ENCODE data around the gene LCN10.

LCN10 gene

DNA sequence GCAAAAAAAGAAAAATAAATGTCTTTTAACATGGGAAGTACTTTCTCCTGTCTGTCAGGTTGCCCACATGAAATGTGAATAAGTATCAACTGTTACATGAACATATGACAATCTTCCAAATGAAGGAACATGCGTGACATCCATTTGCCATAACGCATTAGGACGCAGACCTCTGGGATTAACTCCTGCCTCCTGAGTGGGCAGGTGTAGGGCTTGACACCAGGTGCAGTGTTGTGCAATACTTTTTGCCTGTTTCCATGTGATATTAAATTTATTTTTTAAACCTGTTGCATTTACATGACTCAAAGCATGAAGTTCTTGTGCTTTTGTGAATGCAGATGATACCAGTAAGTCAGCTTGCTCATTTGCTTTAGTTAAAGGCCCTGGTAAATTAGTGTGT, 39.7 kb upstream of the LCN10 start:
- H3K4me2 ChIP-seq (ENCODE audit: insufficient read depth, low read length), result no peak overlapping the region
- DNase-seq (no peak), ATAC-seq (ENCODE audit: insufficient read depth, low read depth) (no peak)
- peaks cover 2% of the 10 kb centered on the region for H3K4me1 ChIP-seq (ENCODE audit: insufficient read depth, low read length)
- H3K27ac ChIP-seq (ENCODE audit: low read length), result no peak overlapping the region
- no peaks in the 10 kb centered on the region for H3K9me3 ChIP-seq (ENCODE audit: insufficient read depth, low read length, severe bottlenecking)
- peaks cover 12% of the 10 kb centered on the region for H3K27me3 ChIP-seq (ENCODE audit: insufficient read depth, low read length, poor library complexity)
- H2AFZ ChIP-seq (ENCODE audit: low read depth, low read length), result no peak overlapping the region
- H3K79me2 ChIP-seq (ENCODE audit: insufficient read depth, low read length), result no peaks in the 10 kb centered on the region
- no peaks in the 10 kb centered on the region for H3K36me3 ChIP-seq (ENCODE audit: insufficient read depth, low read length)
- H3K4me3 ChIP-seq (ENCODE audit: low read depth in 1 of 2, low read length in 2 of 2), result no peak overlapping the region
- H4K20me1 ChIP-seq (ENCODE audit: insufficient read depth, low read length), result no peaks in the 10 kb centered on the region
- H3K9ac ChIP-seq (ENCODE audit: low read depth, low read length), result no peak overlapping the region
- TF ChIP-seq EZH2 (IDR thresholded peaks at IDR 0.05; ENCODE audit: borderline replicate concordance, low read depth, low read length, severe bottlenecking) (no peak), CTCF (IDR thresholded peaks at IDR 0.05; ENCODE audit: borderline replicate concordance, extremely low read depth, low read length, poor library complexity, severe bottlenecking) (no peak)

DNA sequence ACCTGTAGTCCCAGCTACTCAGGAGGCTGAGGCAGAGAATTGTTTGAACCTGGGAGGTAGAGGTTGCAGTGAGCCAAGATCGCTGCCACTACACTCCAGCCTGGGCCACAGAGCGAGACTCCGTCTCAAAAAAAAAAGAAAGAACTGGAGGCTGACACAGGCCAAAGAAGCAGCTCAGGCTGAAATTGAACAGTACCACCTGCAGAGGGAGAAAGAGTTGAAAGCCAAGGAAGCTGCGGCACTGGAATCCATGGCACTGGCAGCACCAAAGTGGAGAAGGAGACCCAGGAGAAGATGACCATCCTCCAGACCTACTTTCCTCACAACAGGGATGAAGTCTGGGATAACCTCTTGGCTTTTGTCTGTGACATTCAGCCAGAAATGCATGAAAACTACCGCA, 37.1 kb upstream of the LCN10 start:
- DNase-seq (no peak), ATAC-seq (ENCODE audit: insufficient read depth, low read depth) (no peak)
- Histone ChIP-seq H3K27ac (ENCODE audit: low read length) (no peak overlapping the region), H2AFZ (ENCODE audit: low read depth, low read length) (no peak overlapping the region), H3K27me3 (ENCODE audit: insufficient read depth, low read length, poor library complexity) (peaks cover 12% of the 10 kb centered on the region), H3K4me3 (ENCODE audit: low read depth in 1 of 2, low read length in 2 of 2) (no peak overlapping the region), H4K20me1 (ENCODE audit: insufficient read depth, low read length) (no peaks in the 10 kb centered on the region), H3K4me1 (ENCODE audit: insufficient read depth, low read length) (no peaks in the 10 kb centered on the region), H3K9ac (ENCODE audit: low read depth, low read length) (no peak overlapping the region), H3K4me2 (ENCODE audit: insufficient read depth, low read length) (no peak overlapping the region), H3K36me3 (ENCODE audit: insufficient read depth, low read length) (no peaks in the 10 kb centered on the region), H3K79me2 (ENCODE audit: insufficient read depth, low read length) (no peaks in the 10 kb centered on the region), H3K9me3 (ENCODE audit: insufficient read depth, low read length, severe bottlenecking) (no peaks in the 10 kb centered on the region)
- no peak for TF ChIP-seq CTCF (IDR thresholded peaks at IDR 0.05; ENCODE audit: borderline replicate concordance, extremely low read depth, low read length, poor library complexity, severe bottlenecking)

DNA sequence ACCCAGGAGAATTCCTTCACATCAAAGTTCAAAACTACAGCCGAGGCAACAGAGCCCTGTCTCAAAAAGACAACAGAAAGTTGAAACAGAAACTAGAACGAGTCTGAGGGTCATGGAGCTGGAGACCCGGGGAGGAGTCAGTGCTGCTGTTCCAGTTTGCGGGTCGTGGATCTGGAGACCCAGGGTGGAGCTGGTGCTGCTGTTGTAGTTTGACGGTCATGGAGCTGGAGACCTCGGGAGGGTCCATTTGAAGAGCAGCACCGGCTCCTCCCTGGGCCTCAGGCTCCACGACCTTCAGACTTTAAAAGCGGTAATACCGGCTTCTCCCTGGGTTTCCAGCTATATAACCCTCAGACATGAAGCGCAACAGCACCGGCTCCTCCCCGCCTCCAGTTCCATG, 34.6 kb upstream of the LCN10 start:
- Histone ChIP-seq H3K4me3 (ENCODE audit: low read depth in 1 of 2, low read length in 2 of 2) (no peak overlapping the region), H3K9ac (ENCODE audit: low read depth, low read length) (no peak overlapping the region), H3K36me3 (ENCODE audit: insufficient read depth, low read length) (no peaks in the 10 kb centered on the region), H3K9me3 (ENCODE audit: insufficient read depth, low read length, severe bottlenecking) (peaks cover 8% of the 10 kb centered on the region), H3K4me1 (ENCODE audit: insufficient read depth, low read length) (no peaks in the 10 kb centered on the region), H3K27me3 (ENCODE audit: insufficient read depth, low read length, poor library complexity) (peaks cover 12% of the 10 kb centered on the region), H2AFZ (ENCODE audit: low read depth, low read length) (no peak overlapping the region), H3K27ac (ENCODE audit: low read length) (no peak overlapping the region), H4K20me1 (ENCODE audit: insufficient read depth, low read length) (no peaks in the 10 kb centered on the region), H3K4me2 (ENCODE audit: insufficient read depth, low read length) (no peak overlapping the region), H3K79me2 (ENCODE audit: insufficient read depth, low read length) (no peaks in the 10 kb centered on the region)
- DNase-seq, result no peak
- no peak for TF ChIP-seq CTCF (IDR thresholded peaks at IDR 0.05; ENCODE audit: borderline replicate concordance, extremely low read depth, low read length, poor library complexity, severe bottlenecking)
- no peak for TF ChIP-seq EZH2 (IDR thresholded peaks at IDR 0.05; ENCODE audit: borderline replicate concordance, low read depth, low read length, severe bottlenecking)
- no peak for ATAC-seq (ENCODE audit: insufficient read depth, low read depth)

DNA sequence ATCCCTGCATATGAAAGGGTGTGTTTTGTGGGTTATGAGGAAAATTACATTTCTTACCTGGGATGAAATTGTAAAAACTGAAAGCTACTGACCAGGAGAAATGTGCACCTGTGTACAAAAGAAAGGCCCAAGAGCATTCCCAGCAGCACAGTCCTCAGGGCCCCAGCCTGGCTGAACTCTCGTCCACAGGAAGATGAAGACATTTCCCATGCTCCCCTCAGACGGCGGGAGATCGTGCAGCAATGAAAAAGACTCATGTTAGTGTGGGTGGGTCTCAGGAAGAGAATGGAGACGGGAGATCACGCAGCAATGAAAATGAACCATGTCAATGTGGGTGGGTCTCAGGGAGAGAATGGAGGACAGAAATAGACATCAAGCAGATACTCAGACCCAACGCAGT, 34.2 kb upstream of the LCN10 start:
- Histone ChIP-seq H3K4me2 (ENCODE audit: insufficient read depth, low read length) (no peak overlapping the region), H3K9me3 (ENCODE audit: insufficient read depth, low read length, severe bottlenecking) (peaks cover 8% of the 10 kb centered on the region), H3K9ac (ENCODE audit: low read depth, low read length) (no peak overlapping the region)

More for the DNA sequence above, 34.2 kb upstream of the LCN10 start:
- Histone ChIP-seq H2AFZ (ENCODE audit: low read depth, low read length) (no peak overlapping the region), H3K27me3 (ENCODE audit: insufficient read depth, low read length, poor library complexity) (peaks cover 12% of the 10 kb centered on the region), H3K4me1 (ENCODE audit: insufficient read depth, low read length) (no peaks in the 10 kb centered on the region), H3K79me2 (ENCODE audit: insufficient read depth, low read length) (no peaks in the 10 kb centered on the region), H4K20me1 (ENCODE audit: insufficient read depth, low read length) (no peaks in the 10 kb centered on the region), H3K4me3 (ENCODE audit: low read depth in 1 of 2, low read length in 2 of 2) (no peak overlapping the region), H3K36me3 (ENCODE audit: insufficient read depth, low read length) (no peaks in the 10 kb centered on the region), H3K27ac (ENCODE audit: low read length) (no peak overlapping the region)
- DNase-seq, result no peak
- no peak for ATAC-seq (ENCODE audit: insufficient read depth, low read depth)
- TF ChIP-seq EZH2 (IDR thresholded peaks at IDR 0.05; ENCODE audit: borderline replicate concordance, low read depth, low read length, severe bottlenecking) (no peak), CTCF (IDR thresholded peaks at IDR 0.05; ENCODE audit: borderline replicate concordance, extremely low read depth, low read length, poor library complexity, severe bottlenecking) (no peak)

Data from DND-41 (cell line).